ENCODE results near the gene C1orf159. TPM values are rescaled to one million over a fixed set of nuclear protein-coding genes. Genes with fewer than 3 reads are reported as not detected.
"Not testable (repeated sequence)": the region's sequence is repeated elsewhere in the genome, so short reads cannot be mapped to it uniquely, and the experiment has no call there.

The C1orf159 gene
- total RNA-seq, 1 donor from 2014 or later, result 5.4 TPM

- DNase-seq (ENCODE audit: low spot score), result not testable (repeated sequence)
Measured at GRCh38 chr1:1152431-1152830, 36.5 kb upstream of the C1orf159 start.

GRCh38 chr1:1151306-1151705, 35.4 kb upstream of the C1orf159 start:
- no peak for DNase-seq (ENCODE audit: low spot score)
- intact Hi-C loops (cut with DNase I), result no loop called here

More at GRCh38 chr1:1152431-1152830, 36.5 kb upstream of the C1orf159 start:
- intact Hi-C loops (cut with DNase I), result not testable (repeated sequence)

- intact Hi-C loops (cut with DNase I), result no loop called here
- no peak for DNase-seq (ENCODE audit: low spot score)
Measured at GRCh38 chr1:1150100-1150499, 34.2 kb upstream of the C1orf159 start.

- intact Hi-C loops (cut with DNase I), result no loop called here
- no peak for DNase-seq (ENCODE audit: low spot score)
Measured at GRCh38 chr1:1149416-1149815, 33.5 kb upstream of the C1orf159 start.

GRCh38 chr1:1148569-1148968, 32.7 kb upstream of the C1orf159 start:
- intact Hi-C loops (cut with DNase I), result no loop called here
- no peak for DNase-seq (ENCODE audit: low spot score)

- DNase-seq (ENCODE audit: low spot score), result no peak
- intact Hi-C loops (cut with DNase I), result no loop called here
Measured at GRCh38 chr1:1148061-1148460, 32.2 kb upstream of the C1orf159 start.

- DNase-seq (ENCODE audit: low spot score), result no peak
- intact Hi-C loops (cut with DNase I), result no loop called here
Measured at GRCh38 chr1:1146596-1146995, 30.7 kb upstream of the C1orf159 start.

- intact Hi-C loops (cut with DNase I), result no loop called here
Measured at GRCh38 chr1:1146026-1146425, 30.1 kb upstream of the C1orf159 start.

GRCh38 chr1:1145547-1145914, 29.6 kb upstream of the C1orf159 start:
- DNase-seq (ENCODE audit: low spot score), result no peak
- intact Hi-C loops (cut with DNase I), result no loop called here

More at GRCh38 chr1:1146026-1146425, 30.1 kb upstream of the C1orf159 start:
- no peak for DNase-seq (ENCODE audit: low spot score)

- intact Hi-C loops (cut with DNase I), result no loop called here
- DNase-seq (ENCODE audit: low spot score), result no peak
Measured at GRCh38 chr1:1144843-1145546, 29.1 kb upstream of the C1orf159 start.

GRCh38 chr1:1144122-1144842, 28.4 kb upstream of the C1orf159 start:
- DNase-seq (ENCODE audit: low spot score), result no peak

GRCh38 chr1:1143636-1144035, 27.7 kb upstream of the C1orf159 start:
- intact Hi-C loops (cut with DNase I), result no loop called here
- DNase-seq (ENCODE audit: low spot score), result no peak

More at GRCh38 chr1:1144122-1144842, 28.4 kb upstream of the C1orf159 start:
- intact Hi-C loops (cut with DNase I), result no loop called here

- intact Hi-C loops (cut with DNase I), result no loop called here
- DNase-seq (ENCODE audit: low spot score), result no peak
Measured at GRCh38 chr1:1142844-1143243, 27.0 kb upstream of the C1orf159 start.

- DNase-seq (ENCODE audit: low spot score); intact Hi-C loops (cut with DNase I): not testable (repeated sequence)
Measured at GRCh38 chr1:1142352-1142751, 26.5 kb upstream of the C1orf159 start.

GRCh38 chr1:1141911-1142250, 26.0 kb upstream of the C1orf159 start:
- no peak for DNase-seq (ENCODE audit: low spot score)
- intact Hi-C loops (cut with DNase I), result no loop called here

GRCh38 chr1:1141244-1141910, 25.5 kb upstream of the C1orf159 start:
- intact Hi-C loops (cut with DNase I), result no loop called here
- DNase-seq (ENCODE audit: low spot score), result no peak

GRCh38 chr1:1140673-1141072, 24.8 kb upstream of the C1orf159 start:
- intact Hi-C loops (cut with DNase I), result no loop called here
- no peak for DNase-seq (ENCODE audit: low spot score)

GRCh38 chr1:1137256-1138045, 21.6 kb upstream of the C1orf159 start:
- intact Hi-C loops (cut with DNase I), result no loop called here
- DNase-seq (ENCODE audit: low spot score), result no peak

- no peak for DNase-seq (ENCODE audit: low spot score)
Measured at GRCh38 chr1:1136547-1137230, 20.8 kb upstream of the C1orf159 start.

More at GRCh38 chr1:1136547-1137230, 20.8 kb upstream of the C1orf159 start:
- intact Hi-C loops (cut with DNase I), result no loop called here
